ENCODE measurements around the gene OR5K2.

GRCh38 chr3:98457543-98457942 lies 39.9 kb upstream of the OR5K2 start:
- TF ChIP-seq CTCF (conservative IDR thresholded peaks at IDR 0.05; ENCODE audit: low read depth, low read length) (no peak), EZH2 (IDR thresholded peaks at IDR 0.05; ENCODE audit: borderline replicate concordance, low read depth, low read length, poor library complexity, severe bottlenecking) (no peak)

Measured in A673 (cell line).